ENCODE data around the gene GCN1. TPM values are rescaled to one million over a fixed set of nuclear protein-coding genes. Genes with fewer than 3 reads are reported as not detected.

GCN1 gene
- total RNA-seq, 1 donor from 2014 or later = 49.0 TPM

DNA sequence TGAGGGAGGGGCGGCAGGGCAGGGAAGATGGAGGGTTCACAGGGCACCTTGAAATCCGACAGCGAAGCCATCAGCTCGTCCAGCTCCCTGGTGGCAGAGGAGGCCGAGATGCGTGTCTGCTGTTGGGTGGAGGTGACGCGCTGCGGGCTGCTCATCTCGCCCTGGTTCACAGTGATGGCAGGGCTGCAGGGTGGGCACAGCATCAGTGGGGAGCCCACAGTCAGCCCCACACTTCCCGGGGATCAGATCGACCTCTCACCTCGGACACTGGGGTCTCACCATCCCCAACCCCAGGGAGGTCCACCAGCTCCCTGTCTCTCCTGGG is 27.0 kb upstream of the GCN1 start:
- intact Hi-C loops (cut with DNase I) = no loop called here
- Histone ChIP-seq H3K4me3 (no peak overlapping the region), H3K9me3 (no peaks in the 10 kb centered on the region), H3K4me1 (peaks cover 12 to 16% of the 10 kb centered on the region in 2 donors), H3K36me3 (peaks cover 74 to 84% of the 10 kb centered on the region in 2 donors), H3K27ac (no peak overlapping the region), H3K27me3 (no peaks in the 10 kb centered on the region)
- no peak for DNase-seq (ENCODE audit: low spot score in 2 of 2)
- no peak for TF ChIP-seq CTCF (IDR thresholded peaks at IDR 0.05)

GRCh38 chr12:120220838-120221575 is 26.5 kb upstream of the GCN1 start:
- peaks cover 12 to 16% of the 10 kb centered on the region in 2 donors for H3K4me1 ChIP-seq
- DNase-seq (ENCODE audit: low spot score in 2 of 2) = no peak
- no peaks in the 10 kb centered on the region for H3K27me3 ChIP-seq
- H3K36me3 ChIP-seq = peaks cover 74 to 84% of the 10 kb centered on the region in 2 donors
- no peak overlapping the region for H3K4me3 ChIP-seq
- intact Hi-C loops (cut with DNase I) = no loop called here
- H3K27ac ChIP-seq = no peak overlapping the region
- H3K9me3 ChIP-seq = no peaks in the 10 kb centered on the region
- no peak for TF ChIP-seq CTCF (IDR thresholded peaks at IDR 0.05)

DNA sequence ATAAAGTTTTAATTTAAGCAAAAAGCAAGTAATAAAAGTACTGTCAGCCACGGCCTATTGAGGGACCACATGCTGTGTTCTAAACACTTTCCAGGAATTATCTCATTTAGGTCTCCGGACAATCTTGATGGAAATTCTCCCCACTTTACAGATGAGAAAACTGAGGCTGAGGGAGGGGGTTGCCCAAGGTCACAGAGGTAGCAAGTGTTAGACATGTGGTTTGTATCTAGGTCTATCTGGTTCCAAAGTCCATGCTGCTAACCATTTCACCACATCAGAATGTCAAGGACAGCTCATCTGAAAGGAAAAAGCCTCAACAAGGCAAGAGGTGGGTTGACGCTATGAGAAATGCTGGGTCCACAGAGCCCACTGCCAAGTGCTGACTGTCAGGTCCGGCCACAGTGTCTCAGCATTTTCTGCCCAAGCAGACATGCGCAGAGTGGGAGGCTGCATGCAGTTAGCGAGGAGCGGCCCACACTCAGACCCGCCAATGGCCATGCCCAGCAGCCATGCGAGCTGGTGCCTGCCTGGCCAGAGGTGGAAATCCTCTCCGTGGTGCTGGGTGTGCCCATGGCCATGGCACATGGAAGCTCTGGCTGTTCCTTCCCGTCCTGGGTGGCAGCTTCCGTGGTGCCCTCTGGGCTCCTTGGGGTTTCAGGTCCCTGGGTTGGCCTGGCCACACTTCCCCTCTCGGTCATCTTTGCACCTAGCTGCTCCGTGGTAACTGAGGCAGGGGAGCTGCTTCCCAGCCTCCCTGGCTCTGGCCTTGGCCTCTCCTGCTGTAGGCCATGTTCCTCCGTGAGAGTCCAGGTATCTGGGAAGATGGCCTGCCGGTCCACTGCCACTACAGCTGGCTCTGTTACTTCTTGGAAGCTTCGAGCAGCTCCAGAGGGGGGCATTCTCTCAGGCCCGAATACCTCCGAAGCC is 24.4 kb upstream of the GCN1 start:
- peaks cover 90 to 100% of the 10 kb centered on the region in 2 donors for H3K36me3 ChIP-seq
- no peak for TF ChIP-seq CTCF (IDR thresholded peaks at IDR 0.05)

GRCh38 chr12:120216742-120217605 is 22.5 kb upstream of the GCN1 start:
- intact Hi-C loops (cut with DNase I) = no loop called here
- Histone ChIP-seq H3K4me1 (no peaks in the 10 kb centered on the region), H3K9me3 (no peaks in the 10 kb centered on the region), H3K36me3 (peaks cover 90 to 100% of the 10 kb centered on the region in 2 donors), H3K4me3 (no peak overlapping the region), H3K27me3 (no peaks in the 10 kb centered on the region), H3K27ac (no peak overlapping the region)
- TF ChIP-seq CTCF (IDR thresholded peaks at IDR 0.05) = no peak
- DNase-seq (ENCODE audit: low spot score in 2 of 2) = no peak

More for the DNA sequence above, 24.4 kb upstream of the GCN1 start:
- H3K9me3 ChIP-seq = no peaks in the 10 kb centered on the region
- H3K4me3 ChIP-seq = no peak overlapping the region
- peaks cover 0 to under 1% of the 10 kb centered on the region in 2 donors for H3K4me1 ChIP-seq
- no peak overlapping the region for H3K27ac ChIP-seq
- no peak for DNase-seq (ENCODE audit: low spot score in 2 of 2)
- intact Hi-C loops (cut with DNase I) = no loop called here
- no peaks in the 10 kb centered on the region for H3K27me3 ChIP-seq

Data from ascending aorta (tissue), 2 donors.